ENCODE measurements around the gene PGAM5.

The PGAM5 gene

GRCh38 chr12:132729541-132730320, 19.1 kb downstream of the PGAM5 start:
- TF ChIP-seq Cebpa-rat (IDR thresholded peaks at IDR 0.05) = no peak
- H3K27me3 ChIP-seq = no peaks in the 10 kb centered on the region
- H4K20me1 ChIP-seq = peaks cover 16 to 96% (median 82%) of the 10 kb centered on the region in 11 experiments
- H3K4me1 ChIP-seq = peaks cover 0 to 14% (median 0%) of the 10 kb centered on the region in 10 experiments; a peak in 4 of 20 replicates
- no peak overlapping the region; a peak in 1 of 22 replicates for H3K4me2 ChIP-seq
- H3K4me3 ChIP-seq = no peak overlapping the region
- H3K9me3 ChIP-seq (replicated peaks in 1 of 11) = no peaks in the 10 kb centered on the region
- H3K36me3 ChIP-seq = peaks cover 95 to 97% (median 96%) of the 10 kb centered on the region in 11 experiments
- H3K27ac ChIP-seq = peak overlapping the region in 2 of 11 experiments; percentile 13 to 22; a peak in 1 of 22 replicates
- H3K9ac ChIP-seq = no peak overlapping the region

GRCh38 chr12:132730353-132730752, 19.7 kb downstream of the PGAM5 start:
- no peaks in the 10 kb centered on the region for H3K9me3 ChIP-seq (replicated peaks in 1 of 11)
- peaks cover 14 to 96% (median 81%) of the 10 kb centered on the region in 11 experiments; a peak in 21 of 22 replicates for H4K20me1 ChIP-seq
- H3K27ac ChIP-seq = 0 out of 22 replicates have a peak overlapping the region, but pooled peaks of 1 of the 11 experiments have one; percentile 22
- no peak overlapping the region for H3K4me3 ChIP-seq
- H3K9ac ChIP-seq = no peak overlapping the region; a peak in 2 of 22 replicates
- H3K27me3 ChIP-seq = no peaks in the 10 kb centered on the region
- H3K4me1 ChIP-seq = peaks cover 0 to 14% (median 0%) of the 10 kb centered on the region in 10 experiments; a peak in 4 of 20 replicates
- H3K36me3 ChIP-seq = peaks cover 95 to 97% (median 96%) of the 10 kb centered on the region in 11 experiments
- no peak overlapping the region; a peak in 1 of 22 replicates for H3K4me2 ChIP-seq
- TF ChIP-seq Cebpa-rat (IDR thresholded peaks at IDR 0.05) = no peak

GRCh38 chr12:132731574-132731973, 20.9 kb downstream of the PGAM5 start:
- H3K9me3 ChIP-seq (replicated peaks in 1 of 11) = no peaks in the 10 kb centered on the region
- H3K4me1 ChIP-seq = peaks cover 0 to 14% (median 0%) of the 10 kb centered on the region in 10 experiments; a peak in 4 of 20 replicates
- H4K20me1 ChIP-seq = peaks cover 14 to 95% (median 79%) of the 10 kb centered on the region in 11 experiments; a peak in 21 of 22 replicates
- no peaks in the 10 kb centered on the region for H3K27me3 ChIP-seq
- peaks cover 95 to 97% (median 96%) of the 10 kb centered on the region in 11 experiments for H3K36me3 ChIP-seq
- no peak overlapping the region for H3K4me3 ChIP-seq
- no peak for TF ChIP-seq Cebpa-rat (IDR thresholded peaks at IDR 0.05)
- H3K4me2 ChIP-seq = no peak overlapping the region
- H3K9ac ChIP-seq = no peak overlapping the region
- no peak overlapping the region for H3K27ac ChIP-seq

- H3K36me3 ChIP-seq = peaks cover 95 to 97% (median 97%) of the 10 kb centered on the region in 11 experiments
- H4K20me1 ChIP-seq = peaks cover 6 to 95% (median 77%) of the 10 kb centered on the region in 11 experiments; a peak in 21 of 22 replicates
- no peak overlapping the region for H3K9ac ChIP-seq
- H3K4me2 ChIP-seq = no peak overlapping the region
- no peak overlapping the region for H3K4me3 ChIP-seq
- TF ChIP-seq Cebpa-rat (IDR thresholded peaks at IDR 0.05) = no peak
- H3K27ac ChIP-seq = no peak overlapping the region
- H3K27me3 ChIP-seq = no peaks in the 10 kb centered on the region
- peaks cover 0 to 14% (median 0%) of the 10 kb centered on the region in 10 experiments; a peak in 4 of 20 replicates for H3K4me1 ChIP-seq
- no peaks in the 10 kb centered on the region for H3K9me3 ChIP-seq (replicated peaks in 1 of 11)
These were observed 23.6 kb downstream of the PGAM5 start for GRCh38 chr12:132734206-132734605.

- Histone ChIP-seq H3K4me2 (no peak overlapping the region), H4K20me1 (peaks cover 6 to 98% (median 80%) of the 10 kb centered on the region in 11 experiments), H3K4me1 (peaks cover 0 to 5% (median 0%) of the 10 kb centered on the region in 10 experiments; a peak in 3 of 20 replicates), H3K9ac (no peak overlapping the region), H3K27me3 (no peaks in the 10 kb centered on the region), H3K9me3 (replicated peaks in 1 of 11) (no peaks in the 10 kb centered on the region), H3K4me3 (no peak overlapping the region), H3K36me3 (peaks cover 98 to 100% (median 100%) of the 10 kb centered on the region in 11 experiments), H3K27ac (no peak overlapping the region)
- TF ChIP-seq Cebpa-rat (IDR thresholded peaks at IDR 0.05) = no peak
These were observed 24.9 kb downstream of the PGAM5 start for GRCh38 chr12:132735496-132735895.

- H3K4me3 ChIP-seq = no peak overlapping the region
- peaks cover 98 to 100% (median 100%) of the 10 kb centered on the region in 11 experiments for H3K36me3 ChIP-seq
- no peak for TF ChIP-seq Cebpa-rat (IDR thresholded peaks at IDR 0.05)
- no peaks in the 10 kb centered on the region for H3K4me1 ChIP-seq
- H3K4me2 ChIP-seq = no peak overlapping the region
- H3K9me3 ChIP-seq (replicated peaks in 1 of 11) = no peaks in the 10 kb centered on the region
- H3K27ac ChIP-seq = no peak overlapping the region
- no peak overlapping the region for H3K9ac ChIP-seq
- H3K27me3 ChIP-seq = no peaks in the 10 kb centered on the region
- peaks cover 14 to 98% (median 81%) of the 10 kb centered on the region in 11 experiments for H4K20me1 ChIP-seq
These were observed 25.7 kb downstream of the PGAM5 start for GRCh38 chr12:132736378-132736777.

GRCh38 chr12:132736913-132737312, 26.3 kb downstream of the PGAM5 start:
- Histone ChIP-seq H3K9ac (no peak overlapping the region), H3K27ac (no peak overlapping the region), H3K27me3 (no peaks in the 10 kb centered on the region), H3K4me1 (no peaks in the 10 kb centered on the region), H3K36me3 (peaks cover 98 to 100% (median 100%) of the 10 kb centered on the region in 11 experiments), H3K4me2 (no peak overlapping the region), H3K4me3 (no peak overlapping the region), H3K9me3 (replicated peaks in 1 of 11) (no peaks in the 10 kb centered on the region), H4K20me1 (peaks cover 19 to 98% (median 82%) of the 10 kb centered on the region in 11 experiments)
- TF ChIP-seq Cebpa-rat (IDR thresholded peaks at IDR 0.05) = no peak

- H3K4me1 ChIP-seq = no peaks in the 10 kb centered on the region
- H3K4me2 ChIP-seq = no peak overlapping the region
- no peak overlapping the region for H3K4me3 ChIP-seq
- H3K27ac ChIP-seq = no peak overlapping the region
- peaks cover 46 to 100% (median 93%) of the 10 kb centered on the region in 11 experiments for H4K20me1 ChIP-seq
- H3K9me3 ChIP-seq (replicated peaks in 1 of 11) = no peaks in the 10 kb centered on the region
- H3K36me3 ChIP-seq = peaks cover 98 to 100% (median 100%) of the 10 kb centered on the region in 11 experiments
- H3K27me3 ChIP-seq = no peaks in the 10 kb centered on the region
- peak overlapping the region in 1 of 11 experiments; percentile 2; a peak in 1 of 22 replicates for H3K9ac ChIP-seq
- no peak for TF ChIP-seq Cebpa-rat (IDR thresholded peaks at IDR 0.05)
These were observed 29.1 kb downstream of the PGAM5 start for GRCh38 chr12:132739600-132740312.

- H3K9ac ChIP-seq = peak overlapping the region in 1 of 11 experiments; percentile 2; a peak in 1 of 22 replicates
- H3K4me3 ChIP-seq = no peak overlapping the region
- H3K27ac ChIP-seq = no peak overlapping the region
- H4K20me1 ChIP-seq = peaks cover 51 to 100% (median 93%) of the 10 kb centered on the region in 11 experiments
- H3K36me3 ChIP-seq = peaks cover 98 to 100% (median 100%) of the 10 kb centered on the region in 11 experiments
- H3K9me3 ChIP-seq (replicated peaks in 1 of 11) = no peaks in the 10 kb centered on the region
- no peak for TF ChIP-seq Cebpa-rat (IDR thresholded peaks at IDR 0.05)
- H3K27me3 ChIP-seq = no peaks in the 10 kb centered on the region
- H3K4me2 ChIP-seq = no peak overlapping the region
- H3K4me1 ChIP-seq = no peaks in the 10 kb centered on the region
These were observed 29.6 kb downstream of the PGAM5 start for GRCh38 chr12:132740313-132740646.
